ENCODE data around the gene PLEKHG4. TPM values are rescaled to one million over a fixed set of nuclear protein-coding genes. Genes with fewer than 3 reads are reported as not detected.

The PLEKHG4 gene
- total RNA-seq, 1 experiment from 2014 or later, result 14.0 TPM

DNA sequence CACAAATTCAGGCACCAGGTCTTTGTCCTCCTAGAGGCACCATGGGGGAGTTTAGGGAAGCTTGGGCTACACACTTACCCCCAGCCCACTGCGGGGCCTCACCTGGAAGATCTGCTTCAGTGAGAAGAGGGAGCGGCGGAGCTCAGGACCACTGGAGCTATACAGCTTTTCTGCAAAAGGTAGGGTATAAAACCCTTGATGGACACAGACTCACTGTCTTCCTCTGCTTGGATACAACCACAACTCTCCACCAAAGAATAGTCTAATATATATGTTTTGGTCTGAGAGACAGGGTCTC, 41.1 kb upstream of the PLEKHG4 start:
- Histone ChIP-seq H3K4me2 (no peak overlapping the region), H3K79me2 (ENCODE audit: low read depth) (peaks cover 36% of the 10 kb centered on the region), H3K36me3 (ENCODE audit: low read depth) (peaks cover 11% of the 10 kb centered on the region), H3K27ac (no peak overlapping the region), H3K9me3 (ENCODE audit: insufficient read depth, low read depth) (no peaks in the 10 kb centered on the region), H3K4me3 (no peak overlapping the region), H3K9me2 (ENCODE audit: insufficient read depth) (no peaks in the 10 kb centered on the region), H3K4me1 (replicated peaks; ENCODE audit: insufficient read depth) (peaks cover 37% of the 10 kb centered on the region), H3F3A (ENCODE audit: insufficient read depth, low read depth) (peaks cover 65% of the 10 kb centered on the region), H4K20me1 (ENCODE audit: insufficient read depth) (no peaks in the 10 kb centered on the region), H2AFZ (no peak overlapping the region), H3K27me3 (ENCODE audit: insufficient read depth, low read depth) (no peaks in the 10 kb centered on the region)
- intact Hi-C loops (cut with micrococcal nuclease; ENCODE audit: unreplicated experiment), result no loop called here
- DNase-seq, result no peak
- TF ChIP-seq CTCF (conservative IDR thresholded peaks at IDR 0.05), result no peak
- no peak for TF ChIP-seq EZH2 (IDR thresholded peaks at IDR 0.05; ENCODE audit: low read depth)
- no TSS peak for BruUV-seq (replicated peaks)
- ChIA-PET POLR2A (ENCODE audit: unreplicated experiment) (interaction anchor here (1.2 kb wide), 1 partner anchor 12 kb away, joined by 4 read pairs; the partner anchor contains the start of gene TMEM208), CTCF (interaction anchor here (0.6 kb wide), 2 partner anchors 9 to 26 kb away, joined by 5 read pairs; no protein-coding TSS in a partner anchor)

GRCh38 chr16:67238806-67239470, 40.4 kb upstream of the PLEKHG4 start:
- Histone ChIP-seq H3K36me3 (ENCODE audit: low read depth) (peaks cover 11% of the 10 kb centered on the region; the same call in 1 of the 2 replicates), H3K79me2 (ENCODE audit: low read depth) (peaks cover 43% of the 10 kb centered on the region), H3K4me2 (no peak overlapping the region), H3K27ac (no peak overlapping the region), H3K4me1 (replicated peaks; ENCODE audit: insufficient read depth) (peaks cover 44% of the 10 kb centered on the region), H3K27me3 (ENCODE audit: insufficient read depth, low read depth) (no peaks in the 10 kb centered on the region), H4K20me1 (ENCODE audit: insufficient read depth) (no peaks in the 10 kb centered on the region), H3K9me3 (ENCODE audit: insufficient read depth, low read depth) (no peaks in the 10 kb centered on the region), H3F3A (ENCODE audit: insufficient read depth, low read depth) (peaks cover 68% of the 10 kb centered on the region), H3K9me2 (ENCODE audit: insufficient read depth) (no peaks in the 10 kb centered on the region), H3K4me3 (no peak overlapping the region), H2AFZ (no peak overlapping the region)
- intact Hi-C loops (cut with micrococcal nuclease; ENCODE audit: unreplicated experiment), result no loop called here
- no peak for DNase-seq
- ChIA-PET CTCF (interaction anchor here (0.6 kb wide), 1 partner anchor 26 kb away, joined by 5 read pairs; no protein-coding TSS in a partner anchor), POLR2A (ENCODE audit: unreplicated experiment) (interaction anchor here (1.2 kb wide), 1 partner anchor 12 kb away, joined by 4 read pairs; the partner anchor contains the start of gene TMEM208)
- BruUV-seq (replicated peaks), result no TSS peak
- TF ChIP-seq EZH2 (IDR thresholded peaks at IDR 0.05; ENCODE audit: low read depth), result no peak
- TF ChIP-seq CTCF (conservative IDR thresholded peaks at IDR 0.05), result no peak

GRCh38 chr16:67240506-67240905, 38.8 kb upstream of the PLEKHG4 start:
- H3K79me2 ChIP-seq (ENCODE audit: low read depth), result peaks cover 57% of the 10 kb centered on the region
- ChIA-PET POLR2A (ENCODE audit: unreplicated experiment) (interaction anchor here (0.6 kb wide), 2 partner anchors 27 to 70 kb away, joined by 5 to 12 read pairs; no protein-coding TSS in a partner anchor), CTCF (interaction anchor here (0.6 to 1.2 kb wide), 2 partner anchors 98 to 188 kb away, joined by 3 to 4 read pairs; no protein-coding TSS in a partner anchor)
- H3K9me2 ChIP-seq (ENCODE audit: insufficient read depth), result no peaks in the 10 kb centered on the region
- no TSS peak for BruUV-seq (replicated peaks)
- H3K9me3 ChIP-seq (ENCODE audit: insufficient read depth, low read depth), result no peaks in the 10 kb centered on the region
- no peak for DNase-seq
- peak overlapping the region; percentile 84 for H3K27ac ChIP-seq
- H2AFZ ChIP-seq, result no peak overlapping the region
- H3K4me2 ChIP-seq, result peak overlapping the region; percentile 65
- no peak overlapping the region for H3K4me3 ChIP-seq
- H3K4me1 ChIP-seq (replicated peaks; ENCODE audit: insufficient read depth), result peaks cover 60% of the 10 kb centered on the region
- no peaks in the 10 kb centered on the region for H3K27me3 ChIP-seq (ENCODE audit: insufficient read depth, low read depth)
- H3K36me3 ChIP-seq (ENCODE audit: low read depth), result peaks cover 11% of the 10 kb centered on the region; the same call in 1 of the 2 replicates
- H4K20me1 ChIP-seq (ENCODE audit: insufficient read depth), result no peaks in the 10 kb centered on the region
- TF ChIP-seq CTCF (conservative IDR thresholded peaks at IDR 0.05) (no peak), EZH2 (IDR thresholded peaks at IDR 0.05; ENCODE audit: low read depth) (no peak)
- peaks cover 83% of the 10 kb centered on the region for H3F3A ChIP-seq (ENCODE audit: insufficient read depth, low read depth)
- intact Hi-C loops (cut with micrococcal nuclease; ENCODE audit: unreplicated experiment), result loop anchor here (10.0 kb wide), 1 partner anchor 994 kb away; the partner anchor contains the start of gene ESRP2

Data from PC-9 (cell line).